Measurements from ENCODE around the gene CCDC70.

DNA sequence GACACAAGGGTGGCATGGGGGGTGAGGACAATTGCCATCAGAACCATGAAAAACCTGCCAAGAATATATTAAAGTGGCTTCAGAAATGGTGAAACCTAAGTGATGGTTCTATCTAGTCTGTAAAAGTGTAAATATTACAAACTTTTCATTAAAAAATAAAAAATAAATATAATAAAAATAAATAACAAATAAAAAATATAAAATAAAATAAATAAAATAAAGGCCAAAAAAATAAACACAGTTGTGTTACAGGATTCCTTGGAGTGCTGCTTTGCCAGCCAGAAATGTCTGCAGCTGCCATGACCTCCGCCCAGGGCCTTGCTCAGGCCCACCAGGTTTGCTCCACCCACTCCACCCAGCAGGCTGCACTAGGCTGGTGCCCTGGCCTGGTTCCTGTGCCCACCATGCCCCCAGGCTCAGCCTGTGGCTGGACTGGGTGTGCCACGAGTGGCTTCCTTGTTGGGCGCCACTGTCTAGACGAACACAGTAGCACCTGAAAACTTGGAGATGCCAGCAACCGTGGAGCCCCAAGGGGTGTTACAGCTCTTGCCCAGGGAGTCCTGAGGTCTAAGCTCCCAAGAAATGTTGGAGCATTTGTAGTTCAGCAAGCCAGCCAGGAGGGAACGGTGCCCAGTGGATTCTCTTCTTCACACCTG is 20.9 kb downstream of the CCDC70 start:
- TF ChIP-seq, protein P1, sequence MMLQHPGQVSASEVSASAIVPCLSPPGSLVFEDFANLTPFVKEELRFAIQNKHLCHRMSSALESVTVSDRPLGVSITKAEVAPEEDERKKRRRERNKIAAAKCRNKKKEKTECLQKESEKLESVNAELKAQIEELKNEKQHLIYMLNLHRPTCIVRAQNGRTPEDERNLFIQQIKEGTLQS (IDR thresholded peaks at IDR 0.05) = no peak
- TF ChIP-seq, protein P2, sequence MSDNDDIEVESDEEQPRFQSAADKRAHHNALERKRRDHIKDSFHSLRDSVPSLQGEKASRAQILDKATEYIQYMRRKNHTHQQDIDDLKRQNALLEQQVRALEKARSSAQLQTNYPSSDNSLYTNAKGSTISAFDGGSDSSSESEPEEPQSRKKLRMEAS (IDR thresholded peaks at IDR 0.05) = no peak
- TF ChIP-seq, protein P3, sequence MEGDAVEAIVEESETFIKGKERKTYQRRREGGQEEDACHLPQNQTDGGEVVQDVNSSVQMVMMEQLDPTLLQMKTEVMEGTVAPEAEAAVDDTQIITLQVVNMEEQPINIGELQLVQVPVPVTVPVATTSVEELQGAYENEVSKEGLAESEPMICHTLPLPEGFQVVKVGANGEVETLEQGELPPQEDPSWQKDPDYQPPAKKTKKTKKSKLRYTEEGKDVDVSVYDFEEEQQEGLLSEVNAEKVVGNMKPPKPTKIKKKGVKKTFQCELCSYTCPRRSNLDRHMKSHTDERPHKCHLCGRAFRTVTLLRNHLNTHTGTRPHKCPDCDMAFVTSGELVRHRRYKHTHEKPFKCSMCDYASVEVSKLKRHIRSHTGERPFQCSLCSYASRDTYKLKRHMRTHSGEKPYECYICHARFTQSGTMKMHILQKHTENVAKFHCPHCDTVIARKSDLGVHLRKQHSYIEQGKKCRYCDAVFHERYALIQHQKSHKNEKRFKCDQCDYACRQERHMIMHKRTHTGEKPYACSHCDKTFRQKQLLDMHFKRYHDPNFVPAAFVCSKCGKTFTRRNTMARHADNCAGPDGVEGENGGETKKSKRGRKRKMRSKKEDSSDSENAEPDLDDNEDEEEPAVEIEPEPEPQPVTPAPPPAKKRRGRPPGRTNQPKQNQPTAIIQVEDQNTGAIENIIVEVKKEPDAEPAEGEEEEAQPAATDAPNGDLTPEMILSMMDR (IDR thresholded peaks at IDR 0.05; ENCODE audit: low read depth, low read length, missing input control) = no peak
- TF ChIP-seq TAF1 (conservative IDR thresholded peaks at IDR 0.05) = no peak
- TF ChIP-seq YY1 (IDR thresholded peaks at IDR 0.05) = no peak
- TF ChIP-seq, protein P4, sequence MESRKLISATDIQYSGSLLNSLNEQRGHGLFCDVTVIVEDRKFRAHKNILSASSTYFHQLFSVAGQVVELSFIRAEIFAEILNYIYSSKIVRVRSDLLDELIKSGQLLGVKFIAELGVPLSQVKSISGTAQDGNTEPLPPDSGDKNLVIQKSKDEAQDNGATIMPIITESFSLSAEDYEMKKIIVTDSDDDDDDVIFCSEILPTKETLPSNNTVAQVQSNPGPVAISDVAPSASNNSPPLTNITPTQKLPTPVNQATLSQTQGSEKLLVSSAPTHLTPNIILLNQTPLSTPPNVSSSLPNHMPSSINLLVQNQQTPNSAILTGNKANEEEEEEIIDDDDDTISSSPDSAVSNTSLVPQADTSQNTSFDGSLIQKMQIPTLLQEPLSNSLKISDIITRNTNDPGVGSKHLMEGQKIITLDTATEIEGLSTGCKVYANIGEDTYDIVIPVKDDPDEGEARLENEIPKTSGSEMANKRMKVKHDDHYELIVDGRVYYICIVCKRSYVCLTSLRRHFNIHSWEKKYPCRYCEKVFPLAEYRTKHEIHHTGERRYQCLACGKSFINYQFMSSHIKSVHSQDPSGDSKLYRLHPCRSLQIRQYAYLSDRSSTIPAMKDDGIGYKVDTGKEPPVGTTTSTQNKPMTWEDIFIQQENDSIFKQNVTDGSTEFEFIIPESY (IDR thresholded peaks at IDR 0.05) = no peak
- TF ChIP-seq JUND (IDR thresholded peaks at IDR 0.05) = no peak
- TF ChIP-seq RXRA (IDR thresholded peaks at IDR 0.05) = no peak
- TF ChIP-seq, protein P5, sequence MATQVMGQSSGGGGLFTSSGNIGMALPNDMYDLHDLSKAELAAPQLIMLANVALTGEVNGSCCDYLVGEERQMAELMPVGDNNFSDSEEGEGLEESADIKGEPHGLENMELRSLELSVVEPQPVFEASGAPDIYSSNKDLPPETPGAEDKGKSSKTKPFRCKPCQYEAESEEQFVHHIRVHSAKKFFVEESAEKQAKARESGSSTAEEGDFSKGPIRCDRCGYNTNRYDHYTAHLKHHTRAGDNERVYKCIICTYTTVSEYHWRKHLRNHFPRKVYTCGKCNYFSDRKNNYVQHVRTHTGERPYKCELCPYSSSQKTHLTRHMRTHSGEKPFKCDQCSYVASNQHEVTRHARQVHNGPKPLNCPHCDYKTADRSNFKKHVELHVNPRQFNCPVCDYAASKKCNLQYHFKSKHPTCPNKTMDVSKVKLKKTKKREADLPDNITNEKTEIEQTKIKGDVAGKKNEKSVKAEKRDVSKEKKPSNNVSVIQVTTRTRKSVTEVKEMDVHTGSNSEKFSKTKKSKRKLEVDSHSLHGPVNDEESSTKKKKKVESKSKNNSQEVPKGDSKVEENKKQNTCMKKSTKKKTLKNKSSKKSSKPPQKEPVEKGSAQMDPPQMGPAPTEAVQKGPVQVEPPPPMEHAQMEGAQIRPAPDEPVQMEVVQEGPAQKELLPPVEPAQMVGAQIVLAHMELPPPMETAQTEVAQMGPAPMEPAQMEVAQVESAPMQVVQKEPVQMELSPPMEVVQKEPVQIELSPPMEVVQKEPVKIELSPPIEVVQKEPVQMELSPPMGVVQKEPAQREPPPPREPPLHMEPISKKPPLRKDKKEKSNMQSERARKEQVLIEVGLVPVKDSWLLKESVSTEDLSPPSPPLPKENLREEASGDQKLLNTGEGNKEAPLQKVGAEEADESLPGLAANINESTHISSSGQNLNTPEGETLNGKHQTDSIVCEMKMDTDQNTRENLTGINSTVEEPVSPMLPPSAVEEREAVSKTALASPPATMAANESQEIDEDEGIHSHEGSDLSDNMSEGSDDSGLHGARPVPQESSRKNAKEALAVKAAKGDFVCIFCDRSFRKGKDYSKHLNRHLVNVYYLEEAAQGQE (IDR thresholded peaks at IDR 0.05) = no peak
- no peak for TF ChIP-seq FOXA1 (IDR thresholded peaks at IDR 0.05)

Data from liver (tissue), 3 donors.